KG1 (cell line): ENCODE results near the gene MYH13.

Source experiments
- DNase-seq: peaks from one replicate; lab custom pipeline; 2025; lab: John Stamatoyannopoulos, UW

The MYH13 gene

GRCh38 chr17:10344816-10345215 lies 28.0 kb downstream of the MYH13 start:
- no peak for DNase-seq

- no peak for DNase-seq
These were observed 33.8 kb downstream of the MYH13 start for GRCh38 chr17:10339051-10339450.

GRCh38 chr17:10337976-10338375 lies 34.8 kb downstream of the MYH13 start:
- no peak for DNase-seq

- no peak for DNase-seq
These were observed 35.7 kb downstream of the MYH13 start for GRCh38 chr17:10337136-10337535.

- no peak for DNase-seq
These were observed 36.4 kb downstream of the MYH13 start for GRCh38 chr17:10336393-10336792.

- DNase-seq, result no peak
These were observed 40.3 kb downstream of the MYH13 start for GRCh38 chr17:10332515-10332914.

GRCh38 chr17:10328971-10329923 lies 43.6 kb downstream of the MYH13 start:
- DNase-seq, result no peak

- no peak for DNase-seq
These were observed 44.6 kb downstream of the MYH13 start for GRCh38 chr17:10328206-10328605.

- peak; percentile 16 for DNase-seq
These were observed 45.2 kb downstream of the MYH13 start for GRCh38 chr17:10327640-10328039.

- no peak for DNase-seq
These were observed 47.6 kb downstream of the MYH13 start for GRCh38 chr17:10325031-10325695.

- no peak for DNase-seq
These were observed 48.8 kb downstream of the MYH13 start for GRCh38 chr17:10323812-10324610.

GRCh38 chr17:10318535-10318934 lies 54.3 kb downstream of the MYH13 start:
- DNase-seq, result no peak

- no peak for DNase-seq
These were observed 55.3 kb downstream of the MYH13 start for GRCh38 chr17:10317543-10317834.

- no peak for DNase-seq
These were observed 55.8 kb downstream of the MYH13 start for GRCh38 chr17:10316801-10317542.

- no peak for DNase-seq
These were observed 58.5 kb downstream of the MYH13 start for GRCh38 chr17:10314329-10314728.

- DNase-seq, result no peak
These were observed 59.7 kb downstream of the MYH13 start for GRCh38 chr17:10313037-10313672.

GRCh38 chr17:10311131-10311530 lies 61.7 kb downstream of the MYH13 start:
- no peak for DNase-seq

- DNase-seq, result no peak
These were observed 63.5 kb downstream of the MYH13 start for GRCh38 chr17:10309003-10309974.

GRCh38 chr17:10306585-10306984 lies 66.2 kb downstream of the MYH13 start:
- DNase-seq, result no peak

GRCh38 chr17:10305398-10305797 lies 67.4 kb downstream of the MYH13 start:
- no peak for DNase-seq
